ENCODE data around the gene IL12RB2.
"Not testable (repeated sequence)": the region's sequence is repeated elsewhere in the genome, so short reads cannot be mapped to it uniquely, and the experiment has no call there.

The IL12RB2 gene

DNA sequence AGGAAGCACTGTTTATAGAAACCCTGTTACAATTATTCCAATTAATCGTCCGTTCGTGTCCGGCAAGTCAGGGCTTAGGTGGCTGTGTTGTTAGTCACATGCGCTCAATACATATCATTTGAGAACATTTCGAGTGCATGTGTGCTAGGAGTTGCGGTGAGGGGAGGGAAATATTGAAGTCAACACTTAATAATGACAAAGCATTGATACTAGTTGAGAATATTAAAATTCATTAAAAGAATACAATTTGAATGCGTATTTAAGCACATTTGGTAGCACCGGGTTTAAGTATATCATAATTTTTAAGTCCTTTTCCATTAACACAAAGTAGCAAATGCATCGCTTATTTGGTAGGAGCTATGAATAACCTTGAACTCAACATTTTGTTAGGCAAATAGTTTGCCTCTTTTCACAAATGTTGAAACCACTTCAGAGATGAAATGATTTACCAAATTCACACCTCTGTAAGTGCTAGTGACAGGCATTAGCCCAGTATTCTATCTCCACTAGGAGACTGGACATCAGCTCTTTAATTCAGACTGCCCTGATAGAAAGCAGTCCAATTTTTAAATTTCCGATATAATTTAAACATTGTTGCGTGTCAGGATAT, 123.6 kb downstream of the IL12RB2 start:
- no peak for DNase-seq (ENCODE audit: low read depth in 2 of 2)

GRCh38 chr1:67431869-67432578, 124.4 kb downstream of the IL12RB2 start:
- DNase-seq (ENCODE audit: low read depth in 2 of 2) = no peak

GRCh38 chr1:67432745-67433144, 125.1 kb downstream of the IL12RB2 start:
- DNase-seq (ENCODE audit: low read depth in 2 of 2) = no peak

GRCh38 chr1:67433837-67434236, 126.2 kb downstream of the IL12RB2 start:
- DNase-seq (ENCODE audit: low read depth in 2 of 2) = no peak

GRCh38 chr1:67434491-67434890, 126.8 kb downstream of the IL12RB2 start:
- no peak for DNase-seq (ENCODE audit: low read depth in 2 of 2)

DNA sequence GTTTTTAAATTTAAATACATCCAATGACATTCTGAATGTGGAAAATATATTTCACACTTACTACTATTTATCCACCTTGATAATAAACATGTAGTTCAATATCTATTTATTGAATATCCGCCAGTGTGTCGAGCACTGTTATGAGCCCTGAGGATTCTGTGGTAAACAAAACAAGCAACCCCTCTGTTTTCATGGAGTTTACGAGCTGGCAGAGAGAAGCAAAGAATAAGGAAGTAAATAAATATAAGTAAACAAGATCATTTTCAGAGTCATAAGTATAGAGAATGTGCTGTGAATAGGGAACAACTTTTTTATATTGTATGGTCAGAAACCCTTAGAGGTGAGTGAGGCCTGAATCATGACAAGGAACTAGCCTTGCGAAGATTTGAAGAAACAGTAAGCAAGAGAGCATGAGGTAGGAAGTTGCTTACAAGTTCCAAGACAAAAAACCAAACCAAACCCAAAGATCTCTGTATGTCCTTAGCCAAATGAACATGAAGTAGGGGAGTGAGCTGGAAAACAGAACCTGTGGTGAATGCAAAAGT, 128.9 kb downstream of the IL12RB2 start:
- no peak for DNase-seq (ENCODE audit: low read depth in 2 of 2)

DNA sequence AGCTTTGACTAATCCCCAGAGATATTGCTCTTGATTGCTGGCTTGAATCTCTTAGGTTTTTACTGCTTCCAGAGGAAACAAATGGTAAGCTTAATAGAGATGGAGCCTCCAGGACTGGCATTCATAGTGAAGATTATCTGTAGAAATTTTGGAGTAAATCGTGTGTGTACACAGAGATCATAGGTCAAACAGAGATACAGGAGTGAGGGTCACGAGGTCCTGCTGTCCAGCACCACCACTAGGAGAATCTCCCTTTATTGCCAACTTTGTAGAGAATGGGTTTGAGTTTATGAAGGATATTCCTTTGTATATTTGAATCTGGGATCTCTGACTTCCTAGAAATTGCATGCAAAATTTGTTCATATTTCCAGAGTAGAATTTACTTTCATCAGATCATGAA, 130.3 kb downstream of the IL12RB2 start:
- DNase-seq (ENCODE audit: low read depth in 2 of 2) = no peak

DNA sequence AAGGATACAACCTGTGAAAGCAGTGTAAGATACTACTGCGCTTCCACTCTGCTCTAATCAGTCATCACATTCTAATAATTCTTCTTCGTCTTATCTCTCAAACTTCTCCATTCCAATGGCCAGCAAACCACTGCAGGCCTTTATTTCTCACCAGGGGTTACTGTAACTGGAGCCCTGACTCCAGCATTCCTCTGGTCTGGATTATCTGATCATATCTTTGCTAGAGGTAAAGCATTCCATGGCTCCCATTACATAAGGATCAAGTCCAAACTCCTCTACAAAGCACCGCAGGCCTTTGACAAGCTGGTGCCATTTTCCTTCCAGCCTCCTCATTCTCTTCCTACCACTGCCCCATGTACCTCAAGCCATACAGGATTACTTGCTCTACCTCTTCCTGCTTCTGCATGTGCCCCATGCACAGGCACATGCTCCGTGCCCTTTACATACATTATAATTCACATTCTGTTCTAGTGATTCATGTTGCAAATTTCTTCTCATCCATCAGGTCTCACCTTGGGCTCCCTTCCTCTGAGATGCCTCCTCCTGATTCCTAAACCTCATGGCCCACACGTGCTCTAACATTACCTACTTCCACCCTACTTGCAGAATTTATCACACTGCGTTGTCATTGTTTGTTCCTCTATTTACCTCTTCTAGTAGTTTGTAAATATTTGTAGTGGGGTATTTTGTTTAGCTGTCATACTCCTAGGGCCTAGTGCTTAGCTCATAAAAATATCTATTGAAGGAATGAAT, 131.8 kb downstream of the IL12RB2 start:
- no peak for DNase-seq (ENCODE audit: low read depth in 2 of 2)

- no peak for DNase-seq (ENCODE audit: low read depth in 2 of 2)
Observed at GRCh38 chr1:67440339-67440738, 132.7 kb downstream of the IL12RB2 start.

DNA sequence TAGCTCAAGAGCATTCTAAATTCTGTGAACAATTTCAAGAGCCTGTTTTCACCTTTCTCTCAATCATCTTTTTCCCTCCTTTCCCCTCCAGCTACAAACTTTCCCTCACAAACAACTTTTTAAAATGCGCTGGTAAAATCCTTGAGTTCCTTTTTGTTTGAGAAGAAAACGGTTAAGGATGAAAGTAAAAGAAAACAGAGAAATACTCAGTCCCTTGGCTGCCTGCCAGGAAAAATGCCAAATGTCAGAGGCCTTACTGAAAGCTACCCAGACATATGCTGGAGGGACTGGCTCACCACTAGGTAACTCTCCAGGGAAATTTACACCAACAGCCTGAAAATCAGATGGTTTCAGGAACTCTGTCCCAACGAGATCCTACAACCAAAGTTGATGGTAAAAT, 133.5 kb downstream of the IL12RB2 start:
- DNase-seq (ENCODE audit: low read depth in 2 of 2) = peak; percentile 8 to 15

DNA sequence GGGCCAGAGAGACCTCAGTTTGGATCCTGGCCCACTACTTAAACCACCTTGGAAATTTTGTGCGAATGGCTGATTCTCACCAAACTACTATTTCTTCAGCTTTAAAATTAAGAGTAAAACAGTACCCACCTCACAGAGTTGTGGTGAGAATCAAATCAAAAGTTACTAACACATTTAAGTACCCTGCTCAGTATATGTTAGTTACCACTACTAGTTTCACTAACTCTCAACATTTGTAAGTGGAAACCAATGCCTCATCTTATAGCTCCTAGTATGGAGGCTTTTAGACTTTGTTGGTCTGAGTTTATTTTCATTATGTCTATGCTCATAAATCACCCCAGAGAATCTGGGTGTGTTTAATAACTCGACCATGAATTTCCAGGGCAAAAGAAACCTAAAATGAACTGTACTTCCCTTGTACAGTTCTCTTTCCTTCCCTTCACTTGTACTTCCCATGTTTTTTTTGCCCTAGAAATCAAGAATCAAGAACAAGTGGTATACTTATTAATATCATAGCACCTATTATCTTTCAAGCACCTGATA, 134.1 kb downstream of the IL12RB2 start:
- DNase-seq (ENCODE audit: low read depth in 2 of 2) = no peak

GRCh38 chr1:67446014-67446413, 138.3 kb downstream of the IL12RB2 start:
- not testable (repeated sequence) for DNase-seq (ENCODE audit: low read depth in 2 of 2)

Measured in stimulated activated CD8-positive, alpha-beta memory T cell treated with anti-CD3 and anti-CD28 coated beads, Interleukin-15, amount 100 ng/mL, for 48 hours (primary cell).